Trophoblast cell (in vitro differentiated cells and primary cell): ENCODE measurements around the gene ROBO4.
A peak's percentile ranks its signal among the peaks of the same experiment; 100 is the strongest.

Experiments
- DNase-seq, 2 donors: peaks; one replicate each; pipeline ENCODE4 v3.0.0-alpha.2; 2016
- H2AFZ ChIP-seq: 2 replicates; pipeline ENCODE4 v1.6.1; 2013; ENCODE audit warnings: low read length, moderate library complexity, mild to moderate bottlenecking; ENCODE audit not compliant: insufficient read depth, poor library complexity
- H2AK5ac ChIP-seq: 2 replicates; pipeline ENCODE4 v1.6.1; 2013; ENCODE audit warnings: mild to moderate bottlenecking, low read length
- H2BK120ac ChIP-seq: 2 replicates; pipeline ENCODE4 v1.6.1; 2013; ENCODE audit warnings: low read length, mild to moderate bottlenecking, moderate library complexity; ENCODE audit not compliant: insufficient read depth, poor library complexity
- H2BK12ac ChIP-seq: 2 replicates; pipeline ENCODE4 v1.6.1; 2013; ENCODE audit warnings: mild to moderate bottlenecking, low read length, moderate library complexity
- H2BK5ac ChIP-seq: 2 replicates; pipeline ENCODE4 v1.6.1; 2013; ENCODE audit warnings: low read length, low read depth, moderate library complexity, mild to moderate bottlenecking; ENCODE audit not compliant: poor library complexity
- H3K14ac ChIP-seq: 2 replicates; pipeline ENCODE4 v1.6.1; 2013; ENCODE audit warnings: mild to moderate bottlenecking, low read length
- H3K18ac ChIP-seq: 2 replicates; pipeline ENCODE4 v1.6.1; 2013; ENCODE audit warnings: mild to moderate bottlenecking, low read length
- H3K23ac ChIP-seq: 2 replicates; pipeline ENCODE4 v1.6.1; 2013; ENCODE audit warnings: low read length
- H3K27ac ChIP-seq: 2 replicates; pipeline ENCODE4 v1.5.1; 2013; ENCODE audit warnings: low read depth, mild to moderate bottlenecking, inconsistent platforms, low read length, moderate library complexity
- H3K27me3 ChIP-seq: 2 replicates; pipeline ENCODE4 v1.6.1; 2013; ENCODE audit warnings: inconsistent platforms, mild to moderate bottlenecking, low read length, moderate library complexity; ENCODE audit not compliant: insufficient read depth
- H3K36me3 ChIP-seq, 2 experiments: 1 replicate in 1 of 2; 2 replicates in 1 of 2; pipeline ENCODE4 v1.6.1; 2013; ENCODE audit warnings: low read length in 2 of 2, mild to moderate bottlenecking in 2 of 2, moderate library complexity in 1 of 2; ENCODE audit not compliant: insufficient read depth in 2 of 2, control insufficient read depth in 1 of 2
- H3K4ac ChIP-seq: 2 replicates; pipeline ENCODE4 v1.6.1; 2013; ENCODE audit warnings: low read depth, mild to moderate bottlenecking, low read length, moderate library complexity
- H3K4me1 ChIP-seq, 2 experiments: 1 replicate in 1 of 2; 2 replicates in 1 of 2; pipeline ENCODE4 v1.6.1; 2013; ENCODE audit warnings: low read length in 2 of 2, mild to moderate bottlenecking in 2 of 2, moderate library complexity in 1 of 2; ENCODE audit not compliant: insufficient read depth in 2 of 2, control insufficient read depth in 1 of 2
- H3K4me2 ChIP-seq: 2 replicates; pipeline ENCODE4 v1.6.1; 2013; ENCODE audit warnings: inconsistent platforms, mild to moderate bottlenecking, low read length, moderate library complexity
- H3K4me3 ChIP-seq: 2 replicates; pipeline ENCODE4 v1.5.1; 2013; ENCODE audit warnings: mild to moderate bottlenecking, low read depth, low read length, inconsistent platforms
- H3K79me1 ChIP-seq: one replicate; pipeline ENCODE4 v1.6.1; 2013; ENCODE audit warnings: low read length
- H3K79me2 ChIP-seq: 2 replicates; pipeline ENCODE4 v1.6.1; 2013; ENCODE audit warnings: low read length, mild to moderate bottlenecking; ENCODE audit not compliant: control insufficient read depth, insufficient read depth, poor library complexity
- H3K9ac ChIP-seq: 2 replicates; pipeline ENCODE4 v1.6.1; 2013; ENCODE audit warnings: mild to moderate bottlenecking, low read length
- H3K9me3 ChIP-seq: 2 replicates; pipeline ENCODE4 v1.6.1; 2013; ENCODE audit warnings: low read depth, mild to moderate bottlenecking, control low read depth, inconsistent platforms, low read length; ENCODE audit not compliant: insufficient read depth
- H4K12ac ChIP-seq: 2 replicates; pipeline ENCODE4 v1.6.1; 2013; ENCODE audit warnings: low read depth, mild to moderate bottlenecking, low read length, moderate library complexity
- H4K8ac ChIP-seq: 2 replicates; pipeline ENCODE4 v1.6.1; 2013; ENCODE audit warnings: low read depth, mild to moderate bottlenecking, low read length, moderate library complexity
- H4K91ac ChIP-seq: one replicate; pipeline ENCODE4 v1.6.1; 2013; ENCODE audit warnings: low read depth, mild to moderate bottlenecking, low read length, moderate library complexity
- WGBS: extraction: QIAGEN DNeasy Blood & Tissue Kit; methylation state at CpG from one replicate; pipeline ENCODE4 v1.1.7; 2013; ENCODE audit warnings: missing lambda C conversion rate; ENCODE audit not compliant: insufficient read length, insufficient coverage; ENCODE audit errors: extremely low coverage; 5-methylcytosine and 5-hydroxymethylcytosine counted together

ROBO4 gene

DNA sequence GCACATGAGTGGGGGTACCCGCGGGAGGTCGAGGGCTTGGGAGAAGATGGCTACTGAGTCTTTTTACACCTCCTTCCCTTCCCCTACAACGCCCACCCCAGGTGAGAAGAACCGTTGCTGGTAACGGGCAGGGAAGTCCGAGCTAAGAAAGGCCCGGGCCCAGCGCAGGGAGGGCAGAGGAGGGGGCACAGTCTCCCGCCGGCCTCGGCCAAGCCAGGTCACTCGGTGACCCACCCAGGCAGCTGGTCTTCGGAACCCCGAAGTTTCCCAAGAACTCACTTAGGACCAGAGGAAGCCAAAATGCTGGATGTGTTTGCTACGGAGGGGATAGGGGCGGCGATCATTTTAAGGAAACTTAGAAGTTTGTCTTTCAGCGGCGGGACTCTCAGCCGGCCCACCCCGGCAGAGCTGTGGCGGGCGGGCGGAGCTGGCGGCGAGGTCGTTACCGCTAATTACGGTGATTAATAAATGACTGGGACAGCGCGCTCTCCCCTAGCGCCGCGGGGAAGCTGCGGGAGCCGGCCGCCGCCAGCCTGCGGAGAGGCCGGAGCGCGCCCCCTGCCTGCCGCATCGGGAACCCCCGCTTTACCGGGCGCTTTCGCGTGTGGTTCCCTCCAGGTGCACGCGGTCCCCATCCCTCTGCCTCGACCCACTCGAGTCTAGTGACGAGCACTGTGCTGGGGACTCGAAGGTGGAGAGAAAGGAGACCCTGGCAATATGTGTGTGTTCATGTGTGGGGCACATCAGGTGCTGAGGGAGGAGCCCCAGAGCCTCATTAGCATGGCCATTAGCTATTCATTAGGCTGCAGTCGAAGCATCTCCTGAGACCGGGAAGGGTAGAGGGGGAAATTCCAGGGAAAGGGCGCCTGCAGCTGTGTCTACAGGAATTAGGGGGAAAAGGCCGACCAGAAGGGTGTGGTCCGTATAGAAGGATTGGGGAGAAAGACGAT, 31.5 kb downstream of the ROBO4 start:
- no peak overlapping the region for H3K9ac ChIP-seq
- no peak overlapping the region for H4K8ac ChIP-seq
- H2BK120ac ChIP-seq = no peak overlapping the region
- H3K79me2 ChIP-seq = no peaks in the 10 kb centered on the region
- no CpG with 5 or more reads among the region's 62 CpGs for WGBS
- H3K27me3 ChIP-seq = peaks cover 81% of the 10 kb centered on the region
- no peak overlapping the region for H2BK12ac ChIP-seq
- no peaks in the 10 kb centered on the region for H3K36me3 ChIP-seq
- peaks cover 0 to 2% of the 10 kb centered on the region in 2 experiments for H3K4me1 ChIP-seq
- no peak overlapping the region for H3K23ac ChIP-seq
- H3K27ac ChIP-seq = no peak overlapping the region
- peak; percentile 23 to 70 for DNase-seq
- H3K4ac ChIP-seq = no peak overlapping the region
- H3K4me2 ChIP-seq = peak overlapping the region; percentile 37
- H3K4me3 ChIP-seq = no peak overlapping the region
- no peak overlapping the region for H3K18ac ChIP-seq
- H2BK5ac ChIP-seq = no peak overlapping the region
- peaks cover 15% of the 10 kb centered on the region for H3K9me3 ChIP-seq
- no peaks in the 10 kb centered on the region for H3K79me1 ChIP-seq
- H4K12ac ChIP-seq = no peak overlapping the region
- H3K14ac ChIP-seq = no peak overlapping the region
- H2AK5ac ChIP-seq = no peak overlapping the region
- no peak overlapping the region for H4K91ac ChIP-seq
- H2AFZ ChIP-seq = no peak overlapping the region

- H2BK12ac ChIP-seq = no peak within 1 kb of the TSS
- no peak for DNase-seq
- H2AK5ac ChIP-seq = no peak within 1 kb of the TSS
- H2AFZ ChIP-seq = no peak within 1 kb of the TSS
- H3K9me3 ChIP-seq = peaks cover 15% of the 10 kb centered on the region
- H3K23ac ChIP-seq = no peak within 1 kb of the TSS
- peak within 1 kb of the TSS; percentile 37 for H3K4me2 ChIP-seq
- H4K12ac ChIP-seq = no peak within 1 kb of the TSS
- no peaks in the 10 kb centered on the region for H3K79me1 ChIP-seq
- no peak within 1 kb of the TSS for H3K4ac ChIP-seq
- H3K4me1 ChIP-seq = peaks cover 0 to 2% of the 10 kb centered on the region in 2 experiments
- no peak within 1 kb of the TSS for H3K9ac ChIP-seq
- H3K79me2 ChIP-seq = no peaks in the 10 kb centered on the region
- H3K27me3 ChIP-seq = peaks cover 81% of the 10 kb centered on the region
- no peaks in the 10 kb centered on the region for H3K36me3 ChIP-seq
- H2BK5ac ChIP-seq = no peak within 1 kb of the TSS
- no peak within 1 kb of the TSS for H3K27ac ChIP-seq
- no peak within 1 kb of the TSS for H4K91ac ChIP-seq
- H3K18ac ChIP-seq = no peak within 1 kb of the TSS
- no peak within 1 kb of the TSS for H3K14ac ChIP-seq
- no peak within 1 kb of the TSS for H4K8ac ChIP-seq
- H2BK120ac ChIP-seq = no peak within 1 kb of the TSS
- WGBS = no CpG with 5 or more reads among the region's 53 CpGs
- H3K4me3 ChIP-seq = no peak within 1 kb of the TSS
Observed at GRCh38 chr11:124865181-124865901, 32.3 kb downstream of the ROBO4 start, which contains the start of gene ROBO3. Gene ROBO3, plus strand, starts transcription at chr11:124865432. Its CDS starts 146 bp downstream, at chr11:124865578.

DNA sequence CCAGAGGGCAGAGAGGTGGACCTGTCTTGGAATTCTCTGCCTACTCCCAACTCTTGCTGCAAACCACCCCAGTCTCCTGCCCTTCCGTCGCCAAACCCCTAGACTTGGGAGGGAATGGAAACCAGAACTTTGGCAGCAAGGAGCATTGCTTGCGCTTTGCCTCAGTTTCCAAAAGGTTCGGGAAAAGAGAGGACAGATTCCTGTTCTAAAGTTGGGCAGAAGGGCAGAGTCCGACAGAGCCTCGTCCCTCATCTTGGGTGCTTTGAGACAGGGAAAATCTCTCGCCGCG, 32.8 kb downstream of the ROBO4 start:
- Histone ChIP-seq H3K27me3 (peaks cover 77% of the 10 kb centered on the region), H2AFZ (no peak overlapping the region), H4K8ac (no peak overlapping the region), H3K79me1 (no peaks in the 10 kb centered on the region), H3K9me3 (peaks cover 12% of the 10 kb centered on the region), H3K9ac (no peak overlapping the region), H2AK5ac (no peak overlapping the region), H2BK5ac (no peak overlapping the region), H4K12ac (no peak overlapping the region), H3K4me1 (peaks cover 0 to 2% of the 10 kb centered on the region in 2 experiments), H3K4me3 (no peak overlapping the region), H3K14ac (no peak overlapping the region), H3K36me3 (no peaks in the 10 kb centered on the region), H2BK120ac (no peak overlapping the region), H3K4ac (no peak overlapping the region), H3K23ac (no peak overlapping the region), H3K27ac (no peak overlapping the region), H3K4me2 (no peak overlapping the region), H4K91ac (no peak overlapping the region), H3K79me2 (no peaks in the 10 kb centered on the region), H3K18ac (no peak overlapping the region), H2BK12ac (no peak overlapping the region)
- WGBS = no CpG with 5 or more reads among the region's 9 CpGs
- DNase-seq = no peak

DNA sequence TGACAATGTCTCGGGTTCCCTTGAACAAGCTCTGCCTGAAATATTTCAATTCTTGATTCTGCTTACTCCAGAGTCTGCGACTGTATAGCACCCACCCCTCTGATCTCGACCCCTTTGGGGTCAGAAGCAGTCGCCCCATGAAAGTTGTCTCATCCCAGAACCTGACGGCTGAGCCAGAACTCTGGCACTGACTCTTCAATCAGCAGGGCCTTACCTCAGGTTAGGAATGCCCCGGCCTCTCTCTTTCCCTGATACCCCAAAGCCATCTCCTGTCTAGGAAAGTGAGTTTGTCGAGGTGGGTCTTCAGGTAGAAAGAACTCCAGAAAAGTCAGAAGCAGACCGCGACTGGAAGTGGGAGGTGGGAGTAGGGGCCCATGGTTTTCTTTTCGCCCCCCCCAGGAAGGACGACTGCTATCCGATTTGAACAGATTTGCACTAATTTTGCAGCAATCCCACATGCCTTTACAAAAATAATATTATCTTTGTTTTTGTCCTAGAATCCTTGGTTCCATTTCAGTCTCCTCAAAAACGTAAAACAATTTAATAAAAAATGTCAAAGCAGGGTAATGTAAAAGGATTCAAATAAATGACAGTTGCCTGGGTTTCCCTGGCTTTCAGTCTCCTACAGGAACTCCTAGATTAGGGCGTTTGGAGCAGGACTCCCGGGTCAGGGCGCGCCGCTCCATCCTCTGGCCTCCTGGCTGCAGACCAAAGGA, 33.3 kb downstream of the ROBO4 start:
- Histone ChIP-seq H3K18ac (no peak overlapping the region), H2BK120ac (no peak overlapping the region), H3K79me1 (no peaks in the 10 kb centered on the region), H3K36me3 (no peaks in the 10 kb centered on the region), H3K9ac (no peak overlapping the region), H3K27ac (no peak overlapping the region), H4K91ac (no peak overlapping the region), H2AFZ (no peak overlapping the region), H3K23ac (no peak overlapping the region), H3K4ac (no peak overlapping the region), H3K14ac (no peak overlapping the region), H2BK5ac (no peak overlapping the region), H3K79me2 (no peaks in the 10 kb centered on the region), H3K9me3 (peaks cover 12% of the 10 kb centered on the region), H3K4me2 (no peak overlapping the region), H4K12ac (no peak overlapping the region), H3K4me1 (peaks cover 0 to 2% of the 10 kb centered on the region in 2 experiments), H3K27me3 (peaks cover 75% of the 10 kb centered on the region), H3K4me3 (no peak overlapping the region), H2BK12ac (no peak overlapping the region), H4K8ac (no peak overlapping the region), H2AK5ac (no peak overlapping the region)
- WGBS = no CpG with 5 or more reads among the region's 18 CpGs
- no peak for DNase-seq
